ENCODE results near the gene BAK1. TPM values are rescaled to one million over a fixed set of nuclear protein-coding genes. Genes with fewer than 3 reads are reported as not detected.

BAK1 gene
- total and polyA plus RNA-seq, 2 of the 13 experiments (the other 11 are each of a cell fraction or from before 2014, with no cell fraction given): 15.0 to 23.8 TPM

DNA sequence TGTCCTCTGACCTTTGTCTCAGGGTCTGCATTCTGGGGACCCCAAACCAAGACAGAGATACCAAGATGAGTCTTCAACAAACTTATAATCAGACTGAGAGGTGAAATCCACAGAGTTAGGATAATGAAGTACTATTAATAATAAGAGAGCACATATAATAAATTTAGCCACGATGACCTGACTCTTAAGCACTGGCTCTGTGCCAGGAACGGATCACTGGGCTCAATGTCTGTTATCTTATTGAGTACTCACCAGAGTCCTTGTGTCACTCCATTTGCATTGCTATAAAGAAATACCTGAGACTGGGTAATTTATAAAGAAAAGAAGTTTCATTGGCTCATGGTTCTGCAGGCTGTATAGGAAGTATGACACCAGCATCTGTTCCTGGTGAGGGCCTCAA lies 22.1 kb upstream of the BAK1 start (continued):
- TF ChIP-seq DPF2 (CRISPR knock-in tag; IDR thresholded peaks at IDR 0.05; ENCODE audit: borderline replicate concordance, low read depth) (no peak), ZKSCAN5 (CRISPR knock-in tag; IDR thresholded peaks at IDR 0.05) (no peak), WIZ (CRISPR knock-in tag; IDR thresholded peaks at IDR 0.05) (no peak), ZNF253 (CRISPR knock-in tag; IDR thresholded peaks at IDR 0.05; ENCODE audit: borderline replicate concordance) (no peak), ZFP37 (CRISPR knock-in tag; IDR thresholded peaks at IDR 0.05; ENCODE audit: borderline replicate concordance) (no peak)
- TF ChIP-seq, protein P1, sequence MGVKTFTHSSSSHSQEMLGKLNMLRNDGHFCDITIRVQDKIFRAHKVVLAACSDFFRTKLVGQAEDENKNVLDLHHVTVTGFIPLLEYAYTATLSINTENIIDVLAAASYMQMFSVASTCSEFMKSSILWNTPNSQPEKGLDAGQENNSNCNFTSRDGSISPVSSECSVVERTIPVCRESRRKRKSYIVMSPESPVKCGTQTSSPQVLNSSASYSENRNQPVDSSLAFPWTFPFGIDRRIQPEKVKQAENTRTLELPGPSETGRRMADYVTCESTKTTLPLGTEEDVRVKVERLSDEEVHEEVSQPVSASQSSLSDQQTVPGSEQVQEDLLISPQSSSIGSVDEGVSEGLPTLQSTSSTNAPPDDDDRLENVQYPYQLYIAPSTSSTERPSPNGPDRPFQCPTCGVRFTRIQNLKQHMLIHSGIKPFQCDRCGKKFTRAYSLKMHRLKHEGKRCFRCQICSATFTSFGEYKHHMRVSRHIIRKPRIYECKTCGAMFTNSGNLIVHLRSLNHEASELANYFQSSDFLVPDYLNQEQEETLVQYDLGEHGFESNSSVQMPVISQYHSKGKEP (CRISPR knock-in tag; IDR thresholded peaks at IDR 0.05): no peak

DNA sequence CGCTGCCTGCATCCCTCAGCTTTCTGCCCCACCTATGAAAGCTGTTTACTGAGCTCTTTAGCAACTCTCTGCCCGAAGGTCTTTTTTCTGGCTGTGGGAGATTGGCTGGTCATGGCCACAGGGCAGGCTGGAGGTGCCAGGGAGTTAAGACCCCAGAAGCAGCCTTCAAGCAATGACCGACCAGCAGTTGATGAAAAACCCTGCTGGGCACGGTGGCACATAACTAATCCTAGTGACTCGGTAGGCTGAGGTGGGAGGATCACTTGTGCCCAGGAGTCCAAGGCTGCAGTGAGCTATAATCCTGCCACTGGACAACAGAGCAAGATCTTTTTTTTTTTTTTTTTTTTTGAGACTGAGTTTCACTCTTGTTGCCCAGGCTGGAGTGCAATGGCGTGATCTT lies 20.7 kb upstream of the BAK1 start:
- intact Hi-C loops (cut with micrococcal nuclease; ENCODE audit: unreplicated experiment): no loop called here
- H3K27me3 ChIP-seq (ENCODE audit: control insufficient read depth in 1 of 2, insufficient read depth in 2 of 2, low read length in 2 of 2): peaks cover 2 to 6% of the 10 kb centered on the region in 2 experiments; a peak in 1 of 5 replicates
- H3K36me3 ChIP-seq (replicated peaks in 1 of 2; ENCODE audit: control insufficient read depth in 1 of 2, insufficient read depth in 2 of 2, low read length in 2 of 2): no peaks in the 10 kb centered on the region
- 46% methylated on average over 6 of the region's 6 CpGs for WGBS (ENCODE audit: low lambda C conversion rate)
- in situ Hi-C loops (cut with HindIII; ENCODE audit: extremely low pct_ligation_motif_present, low pct_unique_long_range_greater_than_20kb): no loop called here
- TF ChIP-seq, protein P2, sequence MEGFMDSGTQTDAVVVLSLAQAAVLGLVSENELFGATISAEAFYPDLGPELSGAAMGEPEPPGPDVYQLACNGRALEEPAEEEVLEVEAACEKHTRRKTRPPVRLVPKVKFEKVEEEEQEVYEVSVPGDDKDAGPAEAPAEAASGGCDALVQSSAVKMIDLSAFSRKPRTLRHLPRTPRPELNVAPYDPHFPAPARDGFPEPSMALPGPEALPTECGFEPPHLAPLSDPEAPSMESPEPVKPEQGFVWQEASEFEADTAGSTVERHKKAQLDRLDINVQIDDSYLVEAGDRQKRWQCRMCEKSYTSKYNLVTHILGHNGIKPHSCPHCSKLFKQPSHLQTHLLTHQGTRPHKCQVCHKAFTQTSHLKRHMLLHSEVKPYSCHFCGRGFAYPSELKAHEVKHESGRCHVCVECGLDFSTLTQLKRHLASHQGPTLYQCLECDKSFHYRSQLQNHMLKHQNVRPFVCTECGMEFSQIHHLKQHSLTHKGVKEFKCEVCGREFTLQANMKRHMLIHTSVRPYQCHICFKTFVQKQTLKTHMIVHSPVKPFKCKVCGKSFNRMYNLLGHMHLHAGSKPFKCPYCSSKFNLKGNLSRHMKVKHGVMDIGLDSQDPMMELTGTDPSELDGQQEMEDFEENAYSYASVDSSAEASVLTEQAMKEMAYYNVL (CRISPR knock-in tag; IDR thresholded peaks at IDR 0.05; ENCODE audit: borderline replicate concordance): no peak
- TF ChIP-seq SMARCE1 (IDR thresholded peaks at IDR 0.05; ENCODE audit: borderline replicate concordance) (no peak), ZNF121 (CRISPR knock-in tag; IDR thresholded peaks at IDR 0.05) (peak; percentile 27; the same call in 1 of the 2 replicates), XRCC5 (optimal IDR thresholded peaks at IDR 0.05; ENCODE audit: low read length) (no peak)
- no peaks in the 10 kb centered on the region for H3K9me3 ChIP-seq (ENCODE audit: low read length)
- H3K4me3 ChIP-seq (replicated peaks in 1 of 3; ENCODE audit: insufficient read depth in 1 of 3, low read depth in 2 of 3, low read length in 3 of 3): no peak overlapping the region
- no peak overlapping the region for H3K9ac ChIP-seq (ENCODE audit: insufficient read depth, low read depth, low read length)
- H4K20me1 ChIP-seq (ENCODE audit: insufficient read depth, low read length): no peaks in the 10 kb centered on the region
- peak; percentile 24; the same call in 1 of the 3 replicates for ATAC-seq
- no peak for DNase-seq (ENCODE audit: low spot score)
- ChIA-PET POLR2A (interaction anchor here (0.9 to 1.2 kb wide), 3 partner anchors 10 to 13 kb away, joined by 3 to 5 read pairs (median 3); no protein-coding TSS in a partner anchor), CTCF (ENCODE audit: low intra/inter-chr PET ratio, low total read pairs) (no interaction called here)
- peaks cover 31% of the 10 kb centered on the region for H3K4me1 ChIP-seq (ENCODE audit: insufficient read depth, low read length)
- H3K4me2 ChIP-seq (ENCODE audit: low read depth, low read length): no peak overlapping the region
- H3K79me2 ChIP-seq (ENCODE audit: insufficient read depth, low read length): no peaks in the 10 kb centered on the region
- BruUV-seq (replicated peaks): no TSS peak
- no peak overlapping the region for H3K27ac ChIP-seq (ENCODE audit: extremely low read length, insufficient read depth, low read length)
- no peak overlapping the region for H2AFZ ChIP-seq (ENCODE audit: low read length)
- no peak for FAIRE-seq

Measured in HepG2 (cell line).